Lung microvascular endothelial cell (primary cell): ENCODE measurements around the gene XAB2. TPM values are rescaled to one million over a fixed set of nuclear protein-coding genes. Genes with fewer than 3 reads are reported as not detected.
"Not testable (repeated sequence)": the region's sequence is repeated elsewhere in the genome, so short reads cannot be mapped to it uniquely, and the experiment has no call there.

Source experiments
- DNase-seq, 2 donors: peaks; one replicate each; pipeline versions ENCODE4 v3.0.0 to v3.0.0-alpha.2; 2010; ENCODE audit warnings: low read depth in 2 of 2
- total RNA-seq: library from RNA; depleted of rRNA; stranded (reverse); fragments of >200 nt; gene quantifications from 2 replicates; pipeline ENCODE4 v1.2.1, GENCODE V29; 2014

XAB2 gene
- total RNA-seq, 1 donor from 2014 or later = 17.3 TPM

- no peak for DNase-seq
These were observed 50.2 kb downstream of the XAB2 start for GRCh38 chr19:7579182-7579581.

GRCh38 chr19:7578127-7578526, 51.2 kb downstream of the XAB2 start:
- no peak for DNase-seq

- DNase-seq = not testable (repeated sequence)
These were observed 51.9 kb downstream of the XAB2 start for GRCh38 chr19:7577422-7577821.

GRCh38 chr19:7575434-7576040, 53.8 kb downstream of the XAB2 start:
- DNase-seq = no peak

- DNase-seq = no peak
These were observed 58.6 kb downstream of the XAB2 start for GRCh38 chr19:7570761-7571160.

Other genes with a start within 250 kb of the XAB2 start
- 1.3 and 1.6 TPM in 2 replicates for gene PEX11G, start 140.5 kb downstream of the XAB2 start, total RNA-seq
- 10.7 and 12.9 TPM in 2 replicates for gene ZNF358, start 113.4 kb downstream of the XAB2 start, total RNA-seq
- 3.3 and 5.4 TPM in 2 replicates for gene MCOLN1, start 106.9 kb downstream of the XAB2 start, total RNA-seq
- gene PNPLA6, start 93.8 kb downstream of the XAB2 start, total RNA-seq = 59.9 and 88.3 TPM in 2 replicates
- gene CAMSAP3, start 33.7 kb downstream of the XAB2 start, total RNA-seq = under 0.01 TPM in 2 replicates
- gene PET100, start 248 bp upstream of the XAB2 start, total RNA-seq = 37.0 and 40.1 TPM in 2 replicates
- not detected in 2 replicates for gene PCP2, start 4.2 kb upstream of the XAB2 start, total RNA-seq
- 23.3 and 29.8 TPM in 2 replicates for gene STXBP2, start 7.6 kb upstream of the XAB2 start, total RNA-seq
- gene RETN, start 39.5 kb upstream of the XAB2 start, total RNA-seq = not detected in 2 replicates
- not detected in 2 replicates for gene MCEMP1, start 47.5 kb upstream of the XAB2 start, total RNA-seq
- gene TRAPPC5, start 51.3 kb upstream of the XAB2 start, total RNA-seq = 63.4 and 82.5 TPM in 2 replicates
- gene FCER2, start 72.6 kb upstream of the XAB2 start, total RNA-seq = not detected in 2 replicates
- gene CLEC4G, start 102.6 kb upstream of the XAB2 start, total RNA-seq = not detected in 2 replicates
- not detected in 2 replicates for gene CD209, start 118.0 kb upstream of the XAB2 start, total RNA-seq
- gene CLEC4M, start 133.7 kb upstream of the XAB2 start, total RNA-seq = 8.5 and 15.3 TPM in 2 replicates
- gene EVI5L, start 200.7 kb upstream of the XAB2 start, total RNA-seq = 7.0 and 7.9 TPM in 2 replicates
- gene PRR36, start 244.8 kb upstream of the XAB2 start, total RNA-seq = not detected in 2 replicates